PC-3 (cell line): ENCODE measurements around the gene CPN1. TPM values are rescaled to one million over a fixed set of nuclear protein-coding genes. Genes with fewer than 3 reads are reported as not detected.

Experiments used
- ATAC-seq: fragments of 200-7000 bp; cut with Tn5 transposase; 2 replicates; pipeline ENCODE4 v1.9.1; 2020; ENCODE audit warnings: mild to moderate bottlenecking, moderate library complexity
- BruUV-seq: library from RNA; stranded (reverse); fragments of 400-500 nt; replicated peaks from 2 replicates; lab custom pipeline; 2021; lab: Mats Ljungman, UMichigan
- CTCF ChIA-PET: fragments of 300-600 bp; sonication (Branson Sonifier 250); formaldehyde crosslinking; loops from one replicate; lab custom pipeline; 2022; ENCODE audit warnings: antibody characterized with exemption; lab: Charles Lee
- POLR2A ChIA-PET: fragments of 300-600 bp; sonication (Branson Sonifier 250); formaldehyde crosslinking; loops from one replicate; lab custom pipeline; 2022; ENCODE audit warnings: antibody characterized with exemption; ENCODE audit not compliant: unreplicated experiment; lab: Charles Lee
- DNase-seq: peaks from one replicate; pipeline ENCODE4 v3.0.0-alpha.2; 2015
- H2AFZ ChIP-seq: fragments of 300-600 bp; sonication (generic); 2 replicates; pipeline ENCODE4 v1.6.0; 2016; ENCODE audit warnings: antibody characterized with exemption, low read length
- H3F3A ChIP-seq: fragments of 300-600 bp; sonication (generic); one replicate; pipeline ENCODE4 v1.6.0; 2017; ENCODE audit warnings: antibody characterized with exemption, low read length, control low read depth, mild to moderate bottlenecking; ENCODE audit not compliant: unreplicated experiment
- H3K27ac ChIP-seq: fragments of 300-600 bp; sonication (generic); 2 replicates; pipeline ENCODE4 v1.5.1; 2016; ENCODE audit warnings: mild to moderate bottlenecking, low read length
- H3K27me3 ChIP-seq: fragments of 300-600 bp; sonication (generic); 2 replicates; pipeline ENCODE4 v1.6.1; 2016; ENCODE audit warnings: low read length, mixed read lengths
- H3K36me3 ChIP-seq: fragments of 300-600 bp; sonication (generic); 2 replicates; pipeline ENCODE4 v1.6.1; 2016; ENCODE audit warnings: low read depth, mixed run types, low read length, mixed read lengths
- H3K4me1 ChIP-seq: fragments of 300-600 bp; sonication (generic); 2 replicates; pipeline ENCODE4 v1.5.1; 2016; ENCODE audit warnings: low read length; ENCODE audit not compliant: insufficient read depth
- H3K4me2 ChIP-seq: fragments of 300-600 bp; sonication (generic); 2 replicates; pipeline ENCODE4 v1.6.0; 2016; ENCODE audit warnings: low read length
- H3K4me3 ChIP-seq: fragments of 300-600 bp; sonication (generic); 2 replicates; pipeline ENCODE4 v1.5.1; 2016; ENCODE audit warnings: mild to moderate bottlenecking, low read length, mixed read lengths
- H3K79me2 ChIP-seq: fragments of 300-600 bp; sonication (generic); 2 replicates; pipeline ENCODE4 v1.6.1; 2017; ENCODE audit warnings: low read length, mixed read lengths
- H3K9ac ChIP-seq: fragments of 300-600 bp; sonication (generic); 2 replicates; pipeline ENCODE4 v1.6.0; 2016; ENCODE audit warnings: mild to moderate bottlenecking, low read length
- H3K9me2 ChIP-seq: fragments of 300-600 bp; sonication (generic); replicated peaks from 2 replicates; pipeline ENCODE4 v1.6.1; 2016; ENCODE audit warnings: mixed run types, low read length, mixed read lengths
- H3K9me3 ChIP-seq: fragments of 300-600 bp; sonication (generic); 2 replicates; pipeline ENCODE4 v1.6.1; 2016; ENCODE audit warnings: low read length, mixed read lengths
- H4K20me1 ChIP-seq: fragments of 300-600 bp; sonication (generic); 2 replicates; pipeline ENCODE4 v1.6.1; 2016; ENCODE audit warnings: low read length, mixed read lengths
- EZH2 ChIP-seq: fragments of 300-600 bp; sonication (generic); IDR thresholded peaks from one replicate; pipeline ENCODE4 v1.6.1; 2017; ENCODE audit warnings: antibody characterized with exemption, mild to moderate bottlenecking, low read length; ENCODE audit not compliant: unreplicated experiment
- EZH2phosphoT487 ChIP-seq: fragments of 300-600 bp; sonication (generic); IDR thresholded peaks from 2 replicates; pipeline ENCODE4 v1.6.1; 2018; ENCODE audit warnings: mild to moderate bottlenecking, antibody characterized with exemption, low read length, borderline replicate concordance
- intact Hi-C: fragments of 100-400 bp; cut with micrococcal nuclease; formaldehyde crosslinking; loops from 2 replicates; pipeline ENCODE4 v1.9.0; 2023
- total RNA-seq: library from RNA; depleted of rRNA; stranded (reverse); fragments of >200 nt; gene quantifications from 2 replicates; pipeline ENCODE4 v1.2.3, GENCODE V29; 2014
- TF ChIP-seq, protein P1 (sequence below): fragments of 300-600 bp; sonication (generic); conservative IDR thresholded peaks from 2 replicates; pipeline ENCODE4 v1.5.1; 2017; ENCODE audit warnings: antibody characterized with exemption, low read depth, mild to moderate bottlenecking, low read length

Gene CPN1
- total RNA-seq, 1 experiment from 2014 or later, result not detected

DNA sequence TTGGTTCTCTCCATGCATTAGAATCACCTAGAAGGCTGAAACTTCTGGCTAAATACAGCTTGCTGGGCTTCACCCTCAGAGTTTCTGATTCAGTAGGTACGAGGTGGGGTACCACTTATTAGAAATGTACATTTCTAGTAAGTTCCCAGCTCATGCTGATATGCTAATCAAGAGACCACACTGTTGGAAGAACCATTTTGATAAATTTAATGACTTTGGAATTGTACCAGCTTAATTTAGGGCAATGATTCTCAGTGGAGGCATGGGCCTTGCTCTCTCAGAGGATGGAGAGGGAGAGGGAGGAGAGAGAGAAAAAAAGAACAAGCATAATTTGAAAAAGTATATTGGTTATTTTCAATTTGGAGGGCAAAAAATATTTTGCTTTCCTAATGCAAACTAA is 20.3 kb downstream of the CPN1 start:
- DNase-seq, result no peak
- no peak overlapping the region for H2AFZ ChIP-seq
- no peaks in the 10 kb centered on the region for H3K27me3 ChIP-seq
- H4K20me1 ChIP-seq, result no peaks in the 10 kb centered on the region
- ChIA-PET CTCF (no interaction called here), POLR2A (no interaction called here)
- TF ChIP-seq EZH2phosphoT487 (no peak), EZH2 (no peak)
- TF ChIP-seq, protein P1, sequence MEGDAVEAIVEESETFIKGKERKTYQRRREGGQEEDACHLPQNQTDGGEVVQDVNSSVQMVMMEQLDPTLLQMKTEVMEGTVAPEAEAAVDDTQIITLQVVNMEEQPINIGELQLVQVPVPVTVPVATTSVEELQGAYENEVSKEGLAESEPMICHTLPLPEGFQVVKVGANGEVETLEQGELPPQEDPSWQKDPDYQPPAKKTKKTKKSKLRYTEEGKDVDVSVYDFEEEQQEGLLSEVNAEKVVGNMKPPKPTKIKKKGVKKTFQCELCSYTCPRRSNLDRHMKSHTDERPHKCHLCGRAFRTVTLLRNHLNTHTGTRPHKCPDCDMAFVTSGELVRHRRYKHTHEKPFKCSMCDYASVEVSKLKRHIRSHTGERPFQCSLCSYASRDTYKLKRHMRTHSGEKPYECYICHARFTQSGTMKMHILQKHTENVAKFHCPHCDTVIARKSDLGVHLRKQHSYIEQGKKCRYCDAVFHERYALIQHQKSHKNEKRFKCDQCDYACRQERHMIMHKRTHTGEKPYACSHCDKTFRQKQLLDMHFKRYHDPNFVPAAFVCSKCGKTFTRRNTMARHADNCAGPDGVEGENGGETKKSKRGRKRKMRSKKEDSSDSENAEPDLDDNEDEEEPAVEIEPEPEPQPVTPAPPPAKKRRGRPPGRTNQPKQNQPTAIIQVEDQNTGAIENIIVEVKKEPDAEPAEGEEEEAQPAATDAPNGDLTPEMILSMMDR, result no peak
- no peaks in the 10 kb centered on the region for H3K9me2 ChIP-seq
- H3F3A ChIP-seq, result no peaks in the 10 kb centered on the region
- no peaks in the 10 kb centered on the region for H3K36me3 ChIP-seq
- intact Hi-C loops, result no loop called here
- no peak overlapping the region for H3K9ac ChIP-seq
- H3K4me3 ChIP-seq, result no peak overlapping the region
- H3K4me1 ChIP-seq, result no peaks in the 10 kb centered on the region
- no peak overlapping the region for H3K27ac ChIP-seq
- no TSS peak for BruUV-seq
- no peaks in the 10 kb centered on the region for H3K9me3 ChIP-seq
- no peak overlapping the region for H3K4me2 ChIP-seq
- ATAC-seq, result no peak
- no peaks in the 10 kb centered on the region for H3K79me2 ChIP-seq

DNA sequence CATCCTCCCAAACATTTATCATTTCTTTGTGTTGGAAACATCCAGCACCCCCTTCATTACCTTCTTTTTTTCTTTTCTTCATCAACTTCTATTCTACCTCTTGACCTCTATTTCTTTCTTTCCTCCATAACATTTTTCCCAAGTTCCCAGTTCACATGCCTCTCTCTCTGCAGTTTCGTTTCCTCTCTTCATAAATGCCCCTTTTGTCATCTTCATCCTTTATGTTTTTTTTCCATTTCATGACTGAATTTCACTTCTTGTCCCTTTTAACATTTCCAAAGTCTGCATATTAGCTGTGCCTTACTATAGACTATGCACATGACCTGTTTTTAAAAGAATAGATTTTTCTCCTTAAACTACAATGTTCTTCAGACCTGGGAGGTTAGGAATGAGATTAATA is 23.7 kb downstream of the CPN1 start:
- H3K9ac ChIP-seq, result no peak overlapping the region
- no peak overlapping the region for H2AFZ ChIP-seq
- no peak overlapping the region for H3K4me2 ChIP-seq
- BruUV-seq, result no TSS peak
- TF ChIP-seq EZH2phosphoT487, result no peak
- TF ChIP-seq, protein P1, result no peak
- TF ChIP-seq EZH2, result no peak
- no peaks in the 10 kb centered on the region for H3K4me1 ChIP-seq
- H3K27ac ChIP-seq, result no peak overlapping the region
- no peaks in the 10 kb centered on the region for H3K36me3 ChIP-seq
- ATAC-seq, result no peak
- intact Hi-C loops, result no loop called here
- H4K20me1 ChIP-seq, result no peaks in the 10 kb centered on the region
- H3K4me3 ChIP-seq, result no peak overlapping the region
- H3K9me3 ChIP-seq, result no peaks in the 10 kb centered on the region
- H3K79me2 ChIP-seq, result no peaks in the 10 kb centered on the region
- H3F3A ChIP-seq, result no peaks in the 10 kb centered on the region
- H3K9me2 ChIP-seq, result no peaks in the 10 kb centered on the region
- DNase-seq, result no peak
- H3K27me3 ChIP-seq, result no peaks in the 10 kb centered on the region
- ChIA-PET POLR2A (no interaction called here), CTCF (no interaction called here)

DNA sequence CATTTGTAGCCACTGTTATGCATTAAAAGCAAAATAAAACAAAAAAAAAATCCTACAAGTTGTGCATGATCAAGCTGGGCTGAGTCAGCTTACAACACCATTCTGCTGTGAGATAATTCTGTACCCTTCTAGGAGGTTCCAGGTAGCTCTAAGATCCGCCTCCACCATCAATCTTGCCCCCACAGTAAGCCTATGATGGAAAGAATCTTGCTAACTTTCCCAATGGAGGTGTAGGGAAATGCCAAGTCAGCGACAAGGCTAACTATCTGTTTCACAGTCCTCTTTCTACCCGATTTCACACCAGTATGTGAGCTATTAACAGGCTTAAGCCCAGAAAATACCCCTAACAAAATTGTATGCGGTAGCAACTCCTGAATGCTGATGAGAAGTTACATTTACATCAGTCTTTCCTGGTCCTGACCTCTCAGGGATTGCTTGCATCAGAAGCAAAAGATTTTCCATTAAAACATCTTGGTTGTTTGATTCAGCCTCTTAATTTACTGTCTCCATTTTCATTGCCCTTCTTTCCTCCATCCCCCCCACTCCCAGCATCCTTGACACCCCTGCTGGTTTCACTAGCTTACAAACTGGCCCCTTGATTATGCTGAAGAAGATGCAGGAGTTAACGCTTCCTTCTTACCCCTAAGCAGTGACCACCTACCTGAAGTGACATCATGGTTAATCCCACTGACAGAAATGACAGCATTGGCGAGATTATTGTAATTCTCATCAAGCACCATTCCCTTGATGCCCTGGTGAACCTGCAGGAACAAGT is 27.8 kb downstream of the CPN1 start:
- no peak overlapping the region for H2AFZ ChIP-seq
- DNase-seq, result no peak
- H3K4me3 ChIP-seq, result no peak overlapping the region
- H3K27me3 ChIP-seq, result no peaks in the 10 kb centered on the region
- BruUV-seq, result no TSS peak
- no peaks in the 10 kb centered on the region for H3K4me1 ChIP-seq
- no peak for ATAC-seq
- no peak overlapping the region for H3K27ac ChIP-seq
- no peak for TF ChIP-seq EZH2
- TF ChIP-seq, protein P1, result no peak
- TF ChIP-seq EZH2phosphoT487, result no peak
- H3K79me2 ChIP-seq, result no peaks in the 10 kb centered on the region
- ChIA-PET CTCF (interaction anchor here (1.0 kb wide), 1 partner anchor 44 kb away, joined by 5 read pairs; the partner anchor contains the start of gene DNMBP), POLR2A (no interaction called here)
- H3K36me3 ChIP-seq, result no peaks in the 10 kb centered on the region
- H3K4me2 ChIP-seq, result no peak overlapping the region
- H4K20me1 ChIP-seq, result no peaks in the 10 kb centered on the region
- H3K9ac ChIP-seq, result no peak overlapping the region
- H3K9me2 ChIP-seq, result no peaks in the 10 kb centered on the region
- intact Hi-C loops, result no loop called here
- H3F3A ChIP-seq, result no peaks in the 10 kb centered on the region
- no peaks in the 10 kb centered on the region for H3K9me3 ChIP-seq
